Stimulated activated CD8-positive, alpha-beta memory T cell treated with anti-CD3 and anti-CD28 coated beads, Interleukin-15, amount 100 ng/mL, for 1 hour (primary cell): ENCODE data around the gene VRK2.
"Not testable (repeated sequence)": the region's sequence is repeated elsewhere in the genome, so short reads cannot be mapped to it uniquely, and the experiment has no call there.

Experiments
- DNase-seq: peaks from one replicate; pipeline ENCODE4 v3.0.0-alpha.2; 2020; ENCODE audit warnings: low read depth

Gene VRK2

DNA sequence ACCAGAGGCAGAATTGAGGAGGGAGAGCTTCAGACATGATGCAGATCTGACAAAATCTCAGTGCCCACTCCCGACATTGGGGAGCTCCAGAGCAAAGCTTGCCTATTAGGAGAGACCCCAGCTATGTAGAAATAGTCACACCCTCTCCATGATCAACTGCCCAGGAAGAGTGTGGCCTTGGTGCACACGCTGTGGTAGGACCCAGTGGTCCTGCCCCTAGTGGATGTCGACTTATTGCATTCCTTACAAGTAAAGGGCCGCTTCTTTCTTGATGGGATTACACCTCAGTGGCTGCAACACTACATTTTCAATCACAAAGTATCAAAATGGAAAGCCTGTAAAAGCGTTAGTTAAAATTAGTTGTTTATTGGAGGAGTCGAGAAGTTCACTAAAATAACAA lies 64.2 kb downstream of the VRK2 start:
- DNase-seq = no peak

DNA sequence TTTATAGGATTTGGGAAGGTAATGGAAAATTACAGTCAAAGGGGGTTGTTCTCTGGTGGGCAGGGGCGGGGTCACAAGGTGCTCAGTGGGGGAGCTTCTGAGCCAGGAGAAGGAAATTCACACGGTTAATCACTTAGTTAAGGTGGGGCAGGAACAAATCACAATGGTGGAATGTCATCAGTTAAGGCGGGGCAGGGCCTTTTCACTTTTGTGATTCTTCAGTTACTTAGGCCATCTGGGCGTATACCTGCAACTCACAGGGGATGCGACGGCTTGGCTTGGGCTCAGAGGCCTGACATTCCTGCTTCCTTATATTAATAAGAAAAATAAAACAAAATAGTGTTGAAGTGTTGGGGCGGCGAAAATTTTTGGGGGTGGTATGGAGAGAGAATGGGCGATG lies 67.0 kb downstream of the VRK2 start:
- DNase-seq = not testable (repeated sequence)

DNA sequence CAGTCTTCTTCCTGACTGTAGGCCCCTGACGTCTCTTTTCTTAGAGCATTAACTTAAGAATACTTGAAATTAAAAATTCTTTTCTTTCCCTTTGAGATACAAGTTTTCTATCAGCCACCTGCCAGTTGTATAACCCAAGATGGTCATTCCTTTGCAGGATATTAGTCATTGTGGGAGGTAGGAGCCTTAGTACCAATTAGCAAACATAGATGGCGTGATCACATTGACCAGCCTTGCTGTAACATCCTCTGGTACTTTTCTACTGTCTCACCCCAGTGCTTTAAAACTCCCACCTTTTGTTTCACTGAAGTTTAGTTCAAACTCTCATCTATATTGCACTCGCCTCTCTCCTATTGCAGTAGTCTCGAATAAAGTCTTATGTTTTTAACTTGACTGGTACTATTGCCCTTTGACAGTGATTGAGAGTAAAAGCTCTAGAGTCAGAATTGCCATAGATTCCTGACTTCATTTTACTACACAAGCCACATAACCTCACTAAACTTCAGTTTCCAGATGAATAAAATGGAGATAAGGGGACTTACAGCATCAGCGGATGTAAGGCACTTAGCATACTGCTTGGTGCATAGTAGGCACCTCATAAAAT lies 74.1 kb downstream of the VRK2 start:
- no peak for DNase-seq

DNA sequence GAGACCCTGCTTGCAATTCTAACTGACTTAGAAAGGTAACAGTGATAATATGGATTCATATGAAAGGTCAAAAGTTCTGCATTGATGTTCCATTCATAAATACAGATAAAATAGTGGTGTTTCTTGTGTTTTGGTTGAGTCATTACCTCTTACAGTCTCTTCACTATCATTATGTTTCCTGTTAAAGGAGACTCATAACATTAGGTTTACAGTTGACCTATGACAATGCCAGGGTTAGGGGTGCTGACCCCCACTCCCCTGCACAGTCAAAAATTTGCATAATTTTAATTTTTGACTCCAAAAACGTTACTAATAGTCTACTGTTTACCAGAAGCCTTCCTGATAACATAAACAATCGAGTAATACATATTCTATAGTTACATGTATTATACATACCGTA lies 75.4 kb downstream of the VRK2 start:
- no peak for DNase-seq

DNA sequence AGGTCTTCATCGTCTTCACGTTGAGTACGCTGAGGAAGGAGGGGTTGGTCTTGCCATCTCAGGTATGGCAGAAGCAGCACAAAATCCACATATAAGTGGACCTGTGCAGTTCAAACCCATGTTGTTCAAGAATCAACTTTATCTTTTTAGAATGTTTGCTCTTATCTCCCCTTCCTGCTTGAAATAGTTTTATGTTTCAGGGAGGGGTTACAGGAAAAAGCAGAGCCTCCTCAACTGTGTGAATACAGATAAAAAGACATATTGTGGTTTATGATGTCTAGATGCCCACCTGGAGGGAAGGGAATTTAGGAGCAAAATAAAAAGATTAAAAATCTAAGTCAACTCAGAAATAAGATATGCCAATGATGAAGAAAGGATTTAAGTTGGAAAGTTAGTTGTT lies 75.9 kb downstream of the VRK2 start:
- DNase-seq = no peak

DNA sequence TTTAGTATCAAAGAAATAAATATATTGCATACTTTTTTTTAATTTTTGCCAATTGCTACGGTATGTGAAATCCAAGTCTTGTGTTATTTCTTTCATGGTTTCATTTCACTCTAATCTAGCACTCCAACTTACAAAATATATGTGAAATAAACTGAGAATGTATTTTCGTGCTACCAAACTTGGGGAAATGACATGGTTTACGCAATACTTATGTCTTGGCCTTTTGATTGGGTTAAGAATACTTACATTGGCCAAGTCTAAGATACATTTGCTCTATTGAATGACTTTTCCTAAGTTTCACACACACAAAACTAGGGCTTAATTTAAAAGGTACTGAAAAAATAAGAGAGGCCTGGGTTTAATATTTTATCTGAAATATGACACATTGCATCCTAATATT lies 80.5 kb downstream of the VRK2 start:
- DNase-seq = no peak

DNA sequence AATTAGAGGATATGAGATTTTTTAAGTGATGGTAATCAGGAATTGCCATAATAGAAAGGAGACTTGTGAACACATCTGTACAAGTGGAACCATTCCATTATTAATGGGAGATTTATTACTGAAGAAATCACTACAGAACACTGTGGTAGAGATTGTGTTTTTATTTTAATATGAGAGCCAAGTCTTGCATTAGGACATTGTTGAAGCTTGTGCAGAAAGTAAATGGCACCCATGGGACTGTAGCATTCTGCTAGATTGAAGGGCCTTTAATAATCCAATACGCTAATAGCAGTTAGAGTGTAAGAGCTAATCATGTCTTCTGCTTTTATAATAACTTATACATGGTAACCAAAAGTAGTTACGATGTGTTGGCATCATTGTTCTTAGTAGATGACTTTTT lies 83.6 kb downstream of the VRK2 start:
- DNase-seq = no peak

DNA sequence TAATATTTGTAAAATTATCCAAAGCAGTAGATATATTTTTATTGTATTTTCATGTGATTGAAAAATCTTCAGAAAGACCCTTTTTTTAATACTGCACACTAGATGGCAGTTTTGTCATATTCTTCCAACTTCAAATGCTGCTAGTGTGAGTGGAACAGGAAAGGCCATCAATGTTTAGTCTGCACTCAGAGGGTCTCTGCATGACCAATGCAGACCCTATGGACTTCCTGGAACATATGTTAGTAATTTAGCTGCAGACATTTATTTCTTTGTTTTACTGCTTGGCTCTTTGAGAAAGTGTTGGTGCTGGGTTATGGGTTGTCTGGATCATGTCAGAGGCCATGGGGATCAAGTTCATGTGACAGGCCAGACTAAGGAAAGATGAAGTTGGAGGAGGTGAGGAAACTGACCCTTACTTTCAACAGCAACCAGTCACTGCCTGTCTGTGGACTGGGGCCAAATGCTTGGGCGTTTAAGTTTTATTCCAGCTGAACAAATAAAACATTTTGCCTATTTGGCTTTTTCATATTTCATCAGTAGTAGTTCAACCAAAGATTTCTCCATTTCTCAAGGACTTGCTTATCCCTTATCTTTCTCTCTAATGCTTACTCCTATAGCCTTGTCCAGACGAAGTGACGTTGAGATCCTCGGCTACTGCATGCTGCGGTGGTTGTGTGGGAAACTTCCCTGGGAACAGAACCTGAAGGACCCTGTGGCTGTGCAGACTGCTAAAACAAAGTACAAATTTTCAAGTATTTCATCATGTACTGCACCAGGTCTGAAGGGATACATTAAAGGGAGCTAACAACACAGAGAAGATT lies 84.8 kb downstream of the VRK2 start:
- DNase-seq = no peak

DNA sequence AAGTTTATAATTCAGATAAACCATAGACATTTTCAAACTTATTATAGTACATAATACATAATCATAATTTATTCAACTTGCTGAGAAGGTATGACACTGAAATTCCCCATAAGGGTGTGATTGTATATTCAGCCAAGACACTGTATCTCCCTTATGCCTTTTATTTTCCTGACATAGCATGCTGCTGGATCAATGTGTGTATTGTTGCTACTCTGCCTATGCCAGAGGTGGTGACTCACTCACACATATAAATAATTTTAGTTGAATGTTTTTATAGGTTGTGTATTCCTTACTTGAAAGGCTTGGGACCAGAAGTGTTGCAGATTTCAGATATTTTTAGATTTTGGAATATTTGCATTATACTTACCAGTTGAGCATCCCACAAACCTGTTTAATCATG lies 86.8 kb downstream of the VRK2 start:
- no peak for DNase-seq

DNA sequence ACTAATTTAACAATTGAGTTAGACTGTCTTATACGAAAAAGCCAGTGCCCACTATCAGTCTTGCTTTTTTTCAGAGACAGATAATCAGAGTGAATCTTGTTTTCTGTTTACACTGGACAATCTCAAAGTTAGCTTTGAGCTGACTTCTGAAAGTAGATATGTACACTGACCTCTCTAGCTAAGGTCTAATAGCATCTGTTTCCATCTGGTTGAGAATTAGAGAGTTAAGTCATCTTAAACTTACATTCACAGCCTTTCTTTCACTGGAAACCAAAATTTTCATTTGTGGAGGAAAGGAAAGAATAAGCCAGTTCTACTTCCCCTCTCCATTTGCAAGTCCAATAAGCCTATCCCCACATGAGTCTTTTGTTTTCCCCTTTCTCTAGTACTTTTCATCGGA lies 89.3 kb downstream of the VRK2 start:
- DNase-seq = no peak

DNA sequence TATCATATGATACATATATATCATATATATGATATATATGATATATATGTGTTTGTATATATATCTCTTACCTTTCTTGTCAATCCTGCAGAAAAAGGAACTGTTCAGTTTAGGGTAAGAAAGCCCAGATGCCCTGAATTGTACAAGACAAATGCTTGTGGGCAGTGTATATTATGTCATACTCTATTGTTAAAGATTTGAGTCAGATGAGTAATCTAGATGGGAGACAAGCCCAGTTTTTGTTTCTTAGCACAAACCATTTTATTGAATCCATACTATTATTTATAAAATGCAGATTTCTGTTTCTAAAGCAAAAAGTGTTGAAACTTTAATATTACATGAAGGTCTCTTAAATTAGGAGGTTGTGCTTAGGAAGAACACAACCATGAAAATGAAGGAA lies 90.6 kb downstream of the VRK2 start:
- DNase-seq = no peak

DNA sequence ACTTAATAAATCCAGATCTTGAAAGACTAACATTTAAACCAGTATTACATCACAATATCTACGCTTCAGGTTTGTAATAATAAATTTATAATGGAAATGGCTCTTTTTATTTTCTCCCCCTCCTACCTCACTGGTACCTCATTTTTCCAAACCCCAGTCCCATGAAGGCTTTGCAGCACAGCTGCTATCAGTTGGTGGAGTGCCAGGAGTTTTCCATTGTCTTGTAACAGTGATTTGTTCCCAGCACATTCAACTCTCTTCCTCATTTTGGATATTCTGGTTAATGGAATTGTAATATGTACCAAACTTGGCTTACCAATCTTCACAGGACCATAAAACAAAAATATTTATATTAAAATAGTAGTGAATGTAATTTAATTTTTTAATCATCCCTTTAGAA lies 91.2 kb downstream of the VRK2 start:
- DNase-seq = no peak

DNA sequence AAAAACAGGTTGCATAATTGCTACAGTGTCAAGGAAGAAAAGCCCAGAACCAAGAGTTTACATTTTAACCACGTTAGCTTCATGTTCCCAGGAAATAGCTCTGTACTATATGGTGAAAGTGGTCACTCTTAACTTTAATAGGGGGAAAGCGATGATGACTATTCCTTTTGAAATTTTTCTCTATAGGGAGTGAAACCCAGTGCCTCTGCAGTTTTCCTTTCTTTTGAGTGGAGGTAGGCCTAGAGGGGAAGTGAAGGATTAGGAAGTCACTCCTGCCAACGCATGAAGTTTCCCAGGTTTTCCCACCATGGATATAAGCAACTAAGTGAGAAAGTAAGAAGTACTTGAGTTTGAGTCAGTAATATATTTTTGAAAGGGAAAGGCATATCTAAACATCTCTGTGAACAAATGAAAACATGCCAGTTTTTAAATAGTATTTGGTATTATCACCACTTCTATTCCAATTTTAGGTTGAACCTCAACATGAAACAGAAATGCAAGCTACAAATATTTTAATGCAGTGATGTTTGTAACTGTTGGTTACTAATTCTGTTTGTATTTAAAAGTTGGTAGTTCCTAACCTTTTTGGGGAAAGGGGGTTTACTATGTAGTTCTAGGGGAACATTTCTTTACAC lies 91.9 kb downstream of the VRK2 start:
- DNase-seq = no peak

DNA sequence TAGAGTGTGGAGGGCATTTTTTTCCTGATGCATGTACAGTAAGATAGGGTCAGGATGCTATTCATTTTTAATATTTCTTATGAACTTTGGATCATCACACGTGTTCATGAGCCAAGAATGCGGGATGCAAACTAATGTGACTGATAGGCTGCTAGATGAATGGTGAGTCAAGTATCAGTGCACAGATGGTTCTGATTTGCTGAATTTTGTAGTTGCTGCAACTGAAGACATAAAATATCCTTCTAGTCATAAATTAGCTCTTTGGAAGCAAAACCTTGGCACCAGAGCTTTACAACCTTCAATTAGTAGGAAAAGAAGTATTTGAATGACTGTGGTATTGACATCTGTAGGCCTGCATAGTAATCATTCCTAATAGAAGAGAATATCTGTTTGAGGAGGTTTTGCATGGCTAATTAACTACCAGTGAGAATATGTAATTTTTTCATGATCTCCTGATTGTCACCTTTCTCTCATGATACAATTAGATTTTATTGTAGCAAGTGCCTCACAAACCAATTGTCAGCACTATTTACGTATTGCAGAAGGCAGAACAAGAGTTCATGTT lies 94.0 kb downstream of the VRK2 start:
- no peak for DNase-seq

DNA sequence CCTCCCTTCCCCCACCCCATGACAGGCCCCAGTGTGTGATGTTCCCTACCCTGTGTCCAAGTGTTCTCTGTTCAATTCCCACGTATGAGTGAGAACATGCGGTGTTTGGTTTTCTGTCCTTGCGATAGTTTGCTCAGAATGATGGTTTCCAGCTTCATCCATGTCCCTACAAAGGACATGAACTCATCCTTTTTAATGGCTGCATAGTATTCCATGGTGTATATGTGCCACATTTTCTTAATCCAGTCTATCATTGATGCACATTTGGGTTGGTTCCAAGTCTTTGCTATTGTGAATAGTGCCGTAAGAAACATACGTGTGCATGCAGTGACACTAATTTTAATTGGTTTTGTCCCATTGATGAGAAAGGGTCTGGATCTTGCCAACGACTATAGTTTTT lies 99.2 kb downstream of the VRK2 start:
- DNase-seq = not testable (repeated sequence)

DNA sequence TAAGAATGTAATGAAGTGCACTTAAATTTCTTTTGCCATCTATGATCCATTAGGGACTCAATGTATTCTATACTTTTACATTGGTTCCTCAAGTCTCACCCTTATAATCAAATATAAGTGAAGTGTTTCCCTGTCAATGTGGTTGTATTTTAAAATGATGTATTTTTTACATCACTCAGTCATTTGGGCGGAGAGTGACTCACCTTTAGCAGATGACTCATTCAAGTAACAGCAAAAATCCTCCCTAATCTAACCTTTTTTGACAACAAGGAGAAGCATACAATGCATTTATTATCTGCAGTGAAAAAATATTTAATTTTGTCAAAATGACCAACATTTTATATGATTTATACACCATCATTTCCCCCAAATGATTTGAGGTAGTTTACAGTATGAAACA lies 100.1 kb downstream of the VRK2 start:
- no peak for DNase-seq

DNA sequence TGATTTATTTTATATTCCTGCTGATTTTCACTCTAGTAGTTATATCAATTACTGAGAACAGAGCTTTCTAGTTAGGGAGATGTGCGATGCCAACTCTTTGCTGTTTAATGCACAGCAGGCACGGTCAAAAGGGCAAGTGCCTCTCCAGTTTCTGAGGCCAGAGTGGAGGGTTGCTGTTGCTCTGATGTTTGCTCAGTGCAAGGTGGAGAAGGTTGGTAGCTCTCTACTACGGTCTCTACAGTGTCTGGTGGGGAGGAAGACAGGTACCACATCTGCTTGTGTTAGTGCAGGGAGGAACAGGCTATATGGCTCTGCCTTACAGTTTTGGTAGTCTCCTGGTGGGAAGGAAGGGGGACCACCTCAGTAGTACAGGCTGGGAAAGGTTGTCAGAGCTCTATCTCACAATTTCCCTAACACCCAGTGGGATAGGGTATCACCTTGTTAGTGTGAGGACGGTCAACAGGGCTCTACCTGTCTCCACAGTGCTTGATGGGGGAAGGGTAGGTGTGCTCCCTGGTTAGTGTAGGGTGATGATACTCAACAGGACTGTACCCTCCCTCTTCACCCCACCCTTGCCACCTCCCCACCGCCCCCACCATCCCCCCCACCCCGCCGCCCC lies 108.7 kb downstream of the VRK2 start:
- DNase-seq = no peak

DNA sequence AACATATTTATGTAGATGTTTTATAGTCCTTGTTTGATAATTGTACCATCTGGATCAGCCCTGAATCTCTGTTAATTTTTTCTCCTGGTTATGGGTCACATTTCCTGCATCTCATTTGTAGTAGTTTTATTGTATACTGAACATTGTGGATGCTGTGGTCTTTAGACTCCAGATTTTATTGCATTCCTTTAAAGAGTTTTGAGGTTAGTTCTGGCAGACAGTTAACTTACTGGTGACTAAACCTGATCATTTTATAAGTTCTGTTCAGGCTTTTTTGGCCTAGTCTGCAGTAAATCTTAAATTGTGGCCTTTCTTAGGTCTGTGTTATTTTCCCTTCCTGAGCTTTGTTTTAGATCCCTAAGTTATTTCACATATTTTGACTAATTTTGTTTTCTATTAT lies 110.2 kb downstream of the VRK2 start:
- no peak for DNase-seq

DNA sequence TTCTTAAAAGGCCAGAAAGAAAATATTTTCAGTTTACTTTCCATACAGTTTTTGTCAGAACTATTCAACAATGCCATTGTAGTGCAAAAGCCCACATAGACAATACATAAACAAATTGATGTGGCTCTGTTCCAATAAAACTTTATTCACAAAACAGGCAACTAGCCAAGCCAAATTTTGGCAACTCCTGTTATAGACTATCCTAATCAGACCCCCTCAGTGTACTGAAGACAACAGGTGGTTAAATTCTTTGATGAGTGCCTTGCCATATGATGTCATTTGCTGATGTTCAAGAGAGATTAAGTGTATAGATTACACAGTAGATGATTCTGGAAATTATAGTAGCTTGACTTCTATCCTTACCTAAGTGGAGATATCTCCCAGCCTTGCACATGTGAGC lies 111.1 kb downstream of the VRK2 start:
- no peak for DNase-seq

DNA sequence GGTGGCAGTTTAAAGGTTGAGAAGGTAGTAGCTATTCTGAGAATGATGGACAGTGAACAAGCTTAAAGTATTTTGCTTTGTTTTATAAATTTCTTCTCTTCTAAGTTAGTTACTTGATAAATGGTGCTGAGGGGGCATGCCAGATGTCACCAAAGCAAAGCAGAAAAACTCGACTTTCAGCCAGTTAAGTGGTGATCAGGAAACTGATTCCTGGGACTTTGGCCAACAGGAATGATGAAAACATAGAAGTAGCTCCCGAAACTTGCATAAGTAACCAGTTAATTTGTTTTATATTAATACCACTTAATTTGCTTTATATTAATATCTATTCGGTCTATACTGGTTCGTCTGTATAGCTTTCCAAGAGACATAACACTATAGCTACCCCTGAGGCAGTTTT lies 111.9 kb downstream of the VRK2 start:
- no peak for DNase-seq

DNA sequence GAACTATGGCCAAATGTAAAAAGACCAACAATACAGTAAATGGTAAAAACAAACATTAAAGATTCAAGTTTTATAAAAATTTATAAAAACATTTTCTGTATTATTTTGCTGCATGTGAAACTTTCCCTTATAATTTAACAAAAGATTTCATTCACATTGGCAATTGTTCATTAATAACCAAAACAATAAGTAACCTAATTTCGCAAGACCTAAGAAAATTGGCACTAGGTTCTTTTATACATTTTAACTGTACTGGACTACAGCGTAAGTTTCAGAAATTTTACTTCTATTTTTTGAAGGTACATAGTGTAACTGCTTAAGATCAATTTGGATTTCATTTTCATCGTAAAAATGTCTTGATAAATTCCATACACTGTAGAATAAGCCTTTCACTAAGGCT lies 117.3 kb downstream of the VRK2 start:
- no peak for DNase-seq

DNA sequence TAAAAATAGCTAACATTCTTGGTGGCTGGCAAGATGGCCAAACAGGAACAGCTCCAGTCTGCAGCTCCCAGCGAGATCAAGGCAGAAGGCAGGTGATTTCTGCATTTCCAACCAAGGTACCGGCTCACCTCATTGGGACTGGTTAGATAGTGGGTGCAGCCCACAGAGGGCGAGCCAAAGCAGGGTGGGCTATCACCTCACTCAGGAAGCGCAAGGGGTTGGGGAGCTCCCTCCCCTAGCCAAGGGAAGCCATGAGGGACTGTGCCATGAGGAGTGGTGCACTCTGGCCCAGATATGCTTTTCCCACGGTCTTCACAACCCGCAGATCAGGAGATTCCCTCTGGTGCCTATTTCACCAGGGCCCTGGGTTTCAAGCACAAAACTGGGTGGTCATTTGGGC lies 121.5 kb downstream of the VRK2 start:
- not testable (repeated sequence) for DNase-seq

DNA sequence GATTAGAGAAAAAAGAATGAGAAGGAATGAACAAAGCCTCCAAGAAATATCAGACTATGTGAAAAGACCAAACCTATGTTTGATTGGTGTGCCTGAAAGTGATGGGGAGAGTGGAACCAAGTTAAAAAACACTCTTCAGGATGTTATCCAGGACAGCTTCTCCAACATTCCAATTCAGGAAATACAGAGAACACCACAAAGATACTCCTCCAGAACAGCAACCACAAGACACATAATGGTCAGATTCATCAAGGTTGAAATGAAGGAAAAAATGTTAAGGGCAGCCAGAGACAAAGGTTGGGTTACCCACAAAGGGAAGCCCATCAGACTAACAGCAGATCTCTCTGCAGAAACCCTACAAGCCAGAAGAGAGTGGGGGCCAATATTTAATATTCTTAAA lies 123.2 kb downstream of the VRK2 start:
- not testable (repeated sequence) for DNase-seq
